SK-N-MC (cell line): ENCODE results near the gene CRACR2A.

Source experiments
- EZH2 ChIP-seq: fragments of 200-600 bp; sonication (generic); IDR thresholded peaks from one replicate; pipeline ENCODE4 v1.6.1; 2017; ENCODE audit warnings: antibody characterized with exemption
- POLR2AphosphoS5 ChIP-seq: IDR thresholded peaks from 2 replicates; pipeline ENCODE4 v1.6.1; 2012; ENCODE audit warnings: mild to moderate bottlenecking, low read depth, low read length, borderline replicate concordance

DNA sequence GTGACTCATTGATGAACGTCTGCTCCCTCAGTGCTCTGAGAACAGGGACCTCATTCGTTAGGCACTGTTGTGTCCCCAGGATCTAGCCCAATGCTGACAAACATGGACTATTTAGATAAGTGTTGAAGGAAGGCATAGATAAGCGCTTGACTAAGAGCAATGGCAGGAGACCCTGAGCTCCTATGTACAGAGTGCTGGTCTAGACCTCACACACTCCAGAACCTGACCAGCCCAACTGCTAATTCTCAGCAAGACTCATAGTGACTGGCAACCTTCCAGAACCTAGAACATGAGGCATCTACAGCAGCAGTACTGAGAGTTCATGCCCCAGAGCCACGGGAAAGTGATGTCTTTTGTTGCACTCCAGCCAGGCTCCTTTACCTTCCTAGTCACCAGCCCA lies 69.2 kb downstream of the CRACR2A start:
- no peak for TF ChIP-seq EZH2
- no peak for TF ChIP-seq POLR2AphosphoS5
